Smooth muscle cell (in vitro differentiated cells): Measurements from ENCODE around the gene CAMKMT. TPM values are rescaled to one million over a fixed set of nuclear protein-coding genes. Genes with fewer than 3 reads are reported as not detected.

ENCODE experiments used
- DNase-seq: peaks from one replicate; lab custom pipeline; 2025; ENCODE audit not compliant: unreplicated experiment; lab: John Stamatoyannopoulos, UW
- H2AFZ ChIP-seq: fragments of 200-600 bp; sonication (generic); 2 replicates; pipeline ENCODE4 v1.6.0; 2016; ENCODE audit warnings: antibody characterized with exemption, low read depth, mild to moderate bottlenecking
- H3F3A ChIP-seq: fragments of 200-600 bp; sonication (generic); 2 replicates; pipeline ENCODE4 v1.6.0; 2017; ENCODE audit warnings: antibody characterized with exemption, low read depth
- H3K27ac ChIP-seq: fragments of 200-600 bp; sonication (generic); 2 replicates; pipeline ENCODE4 v1.5.1; 2016; ENCODE audit warnings: low read depth, mild to moderate bottlenecking
- H3K27me3 ChIP-seq: fragments of 200-600 bp; sonication (generic); 2 replicates; pipeline ENCODE4 v1.6.1; 2016; ENCODE audit warnings: low read depth, mild to moderate bottlenecking
- H3K36me3 ChIP-seq: fragments of 200-600 bp; sonication (generic); 2 replicates; pipeline ENCODE4 v1.5.1; 2016; ENCODE audit warnings: low read depth
- H3K4me1 ChIP-seq: fragments of 200-600 bp; sonication (generic); 2 replicates; pipeline ENCODE4 v1.5.1; 2016; ENCODE audit warnings: low read depth
- H3K4me2 ChIP-seq: fragments of 200-600 bp; sonication (generic); 2 replicates; pipeline ENCODE4 v1.6.0; 2016; ENCODE audit warnings: mild to moderate bottlenecking
- H3K4me3 ChIP-seq: fragments of 200-600 bp; sonication (generic); 2 replicates; pipeline ENCODE4 v1.5.1; 2016; ENCODE audit warnings: mild to moderate bottlenecking
- H3K79me2 ChIP-seq: fragments of 200-600 bp; sonication (generic); 2 replicates; pipeline ENCODE4 v1.6.0; 2016; ENCODE audit warnings: low read depth, mild to moderate bottlenecking
- H3K9ac ChIP-seq: fragments of 200-600 bp; sonication (generic); 2 replicates; pipeline ENCODE4 v1.6.0; 2016; ENCODE audit warnings: low read depth
- H3K9me3 ChIP-seq: fragments of 200-600 bp; sonication (generic); replicated peaks from 2 replicates; pipeline ENCODE4 v1.5.1; 2016; ENCODE audit warnings: low read depth
- H4K20me1 ChIP-seq: fragments of 200-600 bp; sonication (generic); 2 replicates; pipeline ENCODE4 v1.6.0; 2016; ENCODE audit warnings: low read depth
- WGBS: methylation state at CpG from one replicate; pipeline ENCODE4 v1.1.7; 2016; ENCODE audit warnings: low lambda C conversion rate; 5-methylcytosine and 5-hydroxymethylcytosine counted together
- polyA plus RNA-seq: library from polyadenylated mRNA; unstranded; fragments of >200 nt; fragmentation: Nextera tagmentation; extraction: Ambion mirVana; gene quantifications from 2 replicates; pipeline ENCODE4 v1.2.1, GENCODE V29; 2016
- total RNA-seq: library from RNA; depleted of rRNA; stranded (reverse); fragments of >200 nt; gene quantifications from 2 replicates; pipeline ENCODE4 v1.2.3, GENCODE V29; 2014
- TF ChIP-seq, protein P1 (sequence below): fragments of 200-600 bp; sonication (generic); IDR thresholded peaks from 2 replicates; pipeline ENCODE4 v1.5.1; 2017; ENCODE audit warnings: borderline replicate concordance, mild to moderate bottlenecking, antibody characterized with exemption; ENCODE audit not compliant: insufficient read depth, poor library complexity, severe bottlenecking

Gene CAMKMT
- total and polyA plus RNA-seq, 2 experiments from 2014 or later: 7.2 to 7.6 TPM

GRCh38 chr2:44805401-44806235, 443.9 kb downstream of the CAMKMT start:
- TF ChIP-seq, protein P1, sequence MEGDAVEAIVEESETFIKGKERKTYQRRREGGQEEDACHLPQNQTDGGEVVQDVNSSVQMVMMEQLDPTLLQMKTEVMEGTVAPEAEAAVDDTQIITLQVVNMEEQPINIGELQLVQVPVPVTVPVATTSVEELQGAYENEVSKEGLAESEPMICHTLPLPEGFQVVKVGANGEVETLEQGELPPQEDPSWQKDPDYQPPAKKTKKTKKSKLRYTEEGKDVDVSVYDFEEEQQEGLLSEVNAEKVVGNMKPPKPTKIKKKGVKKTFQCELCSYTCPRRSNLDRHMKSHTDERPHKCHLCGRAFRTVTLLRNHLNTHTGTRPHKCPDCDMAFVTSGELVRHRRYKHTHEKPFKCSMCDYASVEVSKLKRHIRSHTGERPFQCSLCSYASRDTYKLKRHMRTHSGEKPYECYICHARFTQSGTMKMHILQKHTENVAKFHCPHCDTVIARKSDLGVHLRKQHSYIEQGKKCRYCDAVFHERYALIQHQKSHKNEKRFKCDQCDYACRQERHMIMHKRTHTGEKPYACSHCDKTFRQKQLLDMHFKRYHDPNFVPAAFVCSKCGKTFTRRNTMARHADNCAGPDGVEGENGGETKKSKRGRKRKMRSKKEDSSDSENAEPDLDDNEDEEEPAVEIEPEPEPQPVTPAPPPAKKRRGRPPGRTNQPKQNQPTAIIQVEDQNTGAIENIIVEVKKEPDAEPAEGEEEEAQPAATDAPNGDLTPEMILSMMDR: no peak
- Histone ChIP-seq H3K4me1 (peaks cover 71% of the 10 kb centered on the region), H3K79me2 (no peaks in the 10 kb centered on the region), H3K4me2 (no peak overlapping the region), H3K36me3 (no peaks in the 10 kb centered on the region), H3K27ac (no peak overlapping the region), H3K9me3 (no peaks in the 10 kb centered on the region), H3K4me3 (no peak overlapping the region), H3K9ac (no peak overlapping the region), H4K20me1 (no peaks in the 10 kb centered on the region), H3F3A (no peaks in the 10 kb centered on the region), H3K27me3 (peaks cover 96% of the 10 kb centered on the region), H2AFZ (no peak overlapping the region)
- DNase-seq: no peak
- WGBS: 12% methylated on average over 16 of the region's 16 CpGs

DNA sequence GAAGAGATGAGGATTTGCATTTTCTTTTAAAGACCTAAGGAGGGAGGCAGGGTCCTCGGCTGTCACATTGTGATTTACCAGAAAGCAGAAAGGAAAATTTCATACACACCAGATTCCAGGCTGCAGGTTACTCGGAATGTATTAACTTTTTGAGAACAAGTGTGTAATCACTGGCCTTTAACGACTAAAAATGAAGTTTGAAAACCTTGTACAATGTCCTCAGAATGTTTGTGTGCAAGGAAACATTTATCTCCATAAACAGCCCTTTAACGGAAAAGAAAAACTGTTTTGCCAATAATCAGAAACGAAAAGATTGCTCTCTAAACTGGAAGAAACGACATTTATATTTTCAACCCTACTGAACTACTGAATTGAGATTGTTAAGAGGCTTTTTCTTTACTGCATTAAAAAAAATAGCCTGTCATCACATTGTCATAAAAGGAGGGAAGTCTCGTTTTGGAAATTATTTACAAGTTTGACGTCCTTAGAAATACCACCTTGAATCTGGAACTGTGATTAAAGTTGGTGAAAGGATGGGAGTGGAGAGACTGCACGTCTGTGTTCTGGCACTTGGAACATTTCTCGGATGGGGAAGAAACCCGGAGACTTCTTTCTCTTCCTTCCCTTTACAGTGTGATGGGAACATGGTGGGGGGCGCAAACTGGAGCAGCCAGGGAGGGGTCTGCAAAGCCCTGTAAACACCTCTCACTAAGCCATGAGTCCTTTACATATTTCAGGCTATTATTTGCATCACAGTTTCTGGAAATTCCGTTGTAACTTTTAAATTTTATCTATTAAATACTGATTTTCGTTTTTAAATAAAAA, 445.7 kb downstream of the CAMKMT start:
- peaks cover 55% of the 10 kb centered on the region for H3K4me1 ChIP-seq
- no peaks in the 10 kb centered on the region for H4K20me1 ChIP-seq
- H2AFZ ChIP-seq: no peak overlapping the region
- H3K79me2 ChIP-seq: no peaks in the 10 kb centered on the region
- no peaks in the 10 kb centered on the region for H3K36me3 ChIP-seq
- no peak overlapping the region for H3K27ac ChIP-seq
- 50% methylated on average over 14 of the region's 14 CpGs for WGBS
- H3K4me3 ChIP-seq: no peak overlapping the region
- no peak overlapping the region for H3K9ac ChIP-seq
- no peak for DNase-seq
- no peaks in the 10 kb centered on the region for H3K9me3 ChIP-seq
- no peak overlapping the region for H3K4me2 ChIP-seq
- H3K27me3 ChIP-seq: peaks cover 84% of the 10 kb centered on the region
- TF ChIP-seq, protein P1: no peak
- no peaks in the 10 kb centered on the region for H3F3A ChIP-seq

DNA sequence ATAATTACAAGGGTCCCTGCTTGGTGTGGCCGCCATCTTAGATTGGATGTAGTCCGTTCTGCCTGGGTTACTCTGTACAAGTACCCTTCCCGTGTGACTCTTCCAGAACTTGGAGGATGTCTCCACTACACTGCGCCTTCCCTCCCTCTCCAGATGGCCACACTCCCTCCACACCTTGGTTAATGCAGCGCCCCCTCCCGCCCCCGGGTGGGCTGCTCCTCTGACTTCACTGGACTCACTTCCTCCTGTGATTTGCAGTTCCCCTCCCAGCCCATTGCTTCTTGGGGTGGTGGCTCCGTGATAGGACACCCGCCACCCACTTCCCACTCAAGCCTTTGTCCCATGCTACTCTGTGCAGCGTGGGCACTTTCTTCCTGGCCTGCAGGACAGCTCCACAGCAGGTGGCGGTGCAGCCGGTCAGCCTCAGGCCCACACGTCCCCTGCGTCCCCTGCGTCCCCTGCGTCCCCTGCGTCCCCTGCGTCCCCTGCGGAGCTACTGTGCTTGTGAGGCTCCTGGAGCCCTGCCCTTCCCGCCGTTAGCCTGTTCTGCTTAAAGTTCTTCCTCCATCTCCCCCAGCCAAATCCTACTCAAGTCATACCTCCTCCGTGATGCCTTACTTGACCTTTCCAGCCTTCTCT, 449.3 kb downstream of the CAMKMT start:
- Histone ChIP-seq H3F3A (no peaks in the 10 kb centered on the region), H3K9me3 (no peaks in the 10 kb centered on the region), H3K27me3 (peaks cover 65% of the 10 kb centered on the region), H3K4me3 (no peak overlapping the region), H3K4me1 (peaks cover 22% of the 10 kb centered on the region), H4K20me1 (no peaks in the 10 kb centered on the region), H3K27ac (no peak overlapping the region), H3K79me2 (no peaks in the 10 kb centered on the region), H2AFZ (no peak overlapping the region), H3K36me3 (no peaks in the 10 kb centered on the region), H3K9ac (no peak overlapping the region), H3K4me2 (no peak overlapping the region)
- no peak for DNase-seq
- TF ChIP-seq, protein P1: no peak
- WGBS: 89% methylated on average over 21 of the region's 22 CpGs
